A549 (cell line): Measurements from ENCODE around the gene SORCS3. TPM values are rescaled to one million over a fixed set of nuclear protein-coding genes. Genes with fewer than 3 reads are reported as not detected.

Experiments
- ATAC-seq, 2 experiments: fragments of 200-7000 bp in 1 of 2; fragments of >200 bp in 1 of 2; cut with Nextera tagmentation in 1 of 2; cut with Tn5 transposase in 1 of 2; 3 replicates each; pipeline versions ENCODE4 v1.8.0 to v1.9.1; 2018 to 2020; ENCODE audit warnings: mild to moderate bottlenecking in 1 of 2, moderate library complexity in 1 of 2
- CTCF ChIA-PET: fragments of 300-600 bp; sonication (Branson Sonifier 250); formaldehyde crosslinking; extraction: SDS; loops from one replicate; lab custom pipeline; 2021; ENCODE audit warnings: antibody characterized with exemption, inconsistent platforms; lab: Yijun Ruan, JAX
- POLR2A ChIA-PET: fragments of 350-600 bp; formaldehyde crosslinking; extraction: SDS; loops from one replicate; lab custom pipeline; 2021; ENCODE audit warnings: antibody characterized with exemption, inconsistent platforms; lab: Yijun Ruan, JAX
- DNase-seq, 2 experiments: peaks; one replicate each; pipeline versions ENCODE4 v3.0.0 to v3.0.0-alpha.2; 2011 to 2016; ENCODE audit warnings: low read depth in 1 of 2, low spot score in 1 of 2
- FAIRE-seq: peaks from 2 replicates; lab custom pipeline; 2011; peaks lifted over from hg19 to GRCh38; lab: Jason Lieb, UNC
- H3K27ac ChIP-seq, 2 experiments: fragments of >200 bp; sonication (Bioruptor Twin); formaldehyde crosslinking; 3 replicates each; pipeline ENCODE4 v1.5.1; 2016 to 2017
- H3K4me1 ChIP-seq: fragments of >200 bp; sonication (Bioruptor Twin); formaldehyde crosslinking; 3 replicates; pipeline ENCODE4 v1.6.1; 2016
- H3K4me2 ChIP-seq: fragments of >200 bp; sonication (Bioruptor Twin); formaldehyde crosslinking; 3 replicates; pipeline ENCODE4 v1.6.1; 2016
- H3K4me3 ChIP-seq: fragments of >200 bp; sonication (Bioruptor Twin); formaldehyde crosslinking; 3 replicates; pipeline ENCODE4 v1.5.1; 2016
- H3K9me3 ChIP-seq: fragments of >200 bp; sonication (Bioruptor Twin); formaldehyde crosslinking; 3 replicates; pipeline ENCODE4 v1.6.1; 2016
- CHD2 ChIP-seq: fragments of 150-350 bp; IDR thresholded peaks from 2 replicates; pipeline ENCODE4 v1.6.1; 2014; ENCODE audit warnings: low read length; ENCODE audit not compliant: partially characterized antibody
- CHD4 ChIP-seq: fragments of 200-600 bp; sonication (generic); IDR thresholded peaks from 2 replicates; pipeline ENCODE4 v1.6.1; 2016; ENCODE audit warnings: antibody characterized with exemption, mild to moderate bottlenecking, borderline replicate concordance
- EHF ChIP-seq: fragments of 250-450 bp; sonication (Bioruptor Pico); IDR thresholded peaks from 2 replicates; pipeline ENCODE4 v1.5.0; 2020; ENCODE audit warnings: mild to moderate bottlenecking
- EHMT2 ChIP-seq: fragments of 200-600 bp; sonication (generic); IDR thresholded peaks from 2 replicates; pipeline ENCODE4 v1.6.1; 2016; ENCODE audit warnings: antibody characterized with exemption, low read depth, mild to moderate bottlenecking, moderate library complexity
- FOSB ChIP-seq: fragments of 250-450 bp; sonication (Bioruptor Pico); IDR thresholded peaks from 2 replicates; pipeline ENCODE4 v1.5.0; 2020; ENCODE audit warnings: mild to moderate bottlenecking, moderate library complexity
- HDAC2 ChIP-seq: fragments of 200-600 bp; sonication (generic); IDR thresholded peaks from 2 replicates; pipeline ENCODE4 v1.6.1; 2016
- HOXA7 ChIP-seq: fragments of 250-450 bp; sonication (Bioruptor Pico); IDR thresholded peaks from 2 replicates; pipeline ENCODE4 v1.5.0; 2020; ENCODE audit warnings: mild to moderate bottlenecking, moderate library complexity
- HOXB13 ChIP-seq: fragments of 250-450 bp; sonication (Bioruptor Pico); IDR thresholded peaks from 2 replicates; pipeline ENCODE4 v1.5.0; 2020; ENCODE audit warnings: low read depth, mild to moderate bottlenecking, moderate library complexity
- JUNB ChIP-seq: fragments of >200 bp; sonication (Bioruptor Twin); formaldehyde crosslinking; IDR thresholded peaks from 2 replicates; pipeline ENCODE4 v1.6.1; 2016
- MAZ ChIP-seq: fragments of 150-350 bp; IDR thresholded peaks from 2 replicates; pipeline ENCODE4 v1.6.1; 2014; ENCODE audit warnings: antibody characterized with exemption, low read depth, low read length, borderline replicate concordance
- NFE2L2 ChIP-seq: fragments of 150-350 bp; conservative IDR thresholded peaks from 2 replicates; pipeline ENCODE4 v1.6.1; 2014; ENCODE audit warnings: low read length
- POLR2A ChIP-seq: IDR thresholded peaks from 2 replicates; pipeline ENCODE4 v1.6.1; 2012; ENCODE audit warnings: mild to moderate bottlenecking, low read length
- RAD21 ChIP-seq, 2 experiments: fragments of >200 bp in 1 of 2; sonication (Bioruptor Twin) in 1 of 2; formaldehyde crosslinking in 1 of 2; IDR thresholded peaks in 1 of 2; conservative IDR thresholded peaks in 1 of 2; 2 replicates in 1 of 2; 3 replicates in 1 of 2; pipeline ENCODE4 v1.6.1; 2012 to 2018; ENCODE audit warnings: inconsistent platforms in 1 of 2
- SMC3 ChIP-seq: fragments of >200 bp; sonication (Bioruptor Twin); formaldehyde crosslinking; IDR thresholded peaks from 3 replicates; pipeline ENCODE4 v1.6.1; 2018; ENCODE audit warnings: inconsistent platforms
- SREBF2 ChIP-seq: fragments of 450-650 bp; IDR thresholded peaks from 2 replicates; pipeline ENCODE4 v1.6.1; 2014; ENCODE audit warnings: mild to moderate bottlenecking, moderate library complexity
- TFCP2L1 ChIP-seq: fragments of 250-450 bp; sonication (Bioruptor Pico); IDR thresholded peaks from 2 replicates; pipeline ENCODE4 v1.5.0; 2021; ENCODE audit warnings: mild to moderate bottlenecking
- ZFP36 ChIP-seq: fragments of 450-650 bp; IDR thresholded peaks from 2 replicates; pipeline ENCODE4 v1.6.1; 2014; ENCODE audit warnings: borderline replicate concordance; ENCODE audit not compliant: partially characterized antibody
- ZSCAN20 ChIP-seq: fragments of 250-450 bp; sonication (Bioruptor Pico); IDR thresholded peaks from 2 replicates; pipeline ENCODE4 v1.8.0; 2022; ENCODE audit warnings: mild to moderate bottlenecking, moderate library complexity
- WGBS: methylation state at CpG from one replicate; pipeline ENCODE4 v1.1.6; 2017; ENCODE audit errors: missing lambda C conversion rate; 5-methylcytosine and 5-hydroxymethylcytosine counted together
- polyA plus RNA-seq, 4 experiments: library from polyadenylated mRNA; depleted of rRNA in 3 of 4; stranded (reverse); fragments of >200 nt; fragmentation: RNase III in 1 of 4; extraction: RNeasy Plus Mini Kit Qiagen cat#74134 plus additional on column Dnase treatment in 1 of 4; gene quantifications; 2 replicates in 3 of 4; 3 replicates in 1 of 4; pipeline ENCODE4 v1.2.3, GENCODE V29; 2011 to 2017
- TF ChIP-seq, protein P1 (sequence below): IDR thresholded peaks from 2 replicates; pipeline ENCODE4 v1.6.1; 2012; ENCODE audit warnings: low read depth, borderline replicate concordance
- TF ChIP-seq, protein P2 (sequence below): fragments of 250-450 bp; sonication (Bioruptor Pico); IDR thresholded peaks from 2 replicates; pipeline ENCODE4 v1.5.0; 2020; ENCODE audit warnings: low read depth, mild to moderate bottlenecking, moderate library complexity
- TF ChIP-seq, protein P3 (sequence below): fragments of >200 bp; sonication (Bioruptor Twin); formaldehyde crosslinking; IDR thresholded peaks from 3 replicates; pipeline ENCODE4 v1.5.1; 2016
- TF ChIP-seq, protein P4 (sequence below): fragments of 450-650 bp; IDR thresholded peaks from 2 replicates; pipeline ENCODE4 v1.6.1; 2014; ENCODE audit warnings: antibody characterized with exemption
- TF ChIP-seq, protein P5 (sequence below): fragments of 250-450 bp; sonication (Bioruptor Pico); IDR thresholded peaks from 2 replicates; pipeline ENCODE4 v1.5.0; 2021; ENCODE audit warnings: mild to moderate bottlenecking, moderate library complexity, borderline replicate concordance
- TF ChIP-seq, protein P6 (sequence below): IDR thresholded peaks from 2 replicates; pipeline ENCODE4 v1.6.1; 2012

The SORCS3 gene
- polyA plus RNA-seq, 2 of the 4 experiments (the other 2 are of a cell fraction) = not detected

DNA sequence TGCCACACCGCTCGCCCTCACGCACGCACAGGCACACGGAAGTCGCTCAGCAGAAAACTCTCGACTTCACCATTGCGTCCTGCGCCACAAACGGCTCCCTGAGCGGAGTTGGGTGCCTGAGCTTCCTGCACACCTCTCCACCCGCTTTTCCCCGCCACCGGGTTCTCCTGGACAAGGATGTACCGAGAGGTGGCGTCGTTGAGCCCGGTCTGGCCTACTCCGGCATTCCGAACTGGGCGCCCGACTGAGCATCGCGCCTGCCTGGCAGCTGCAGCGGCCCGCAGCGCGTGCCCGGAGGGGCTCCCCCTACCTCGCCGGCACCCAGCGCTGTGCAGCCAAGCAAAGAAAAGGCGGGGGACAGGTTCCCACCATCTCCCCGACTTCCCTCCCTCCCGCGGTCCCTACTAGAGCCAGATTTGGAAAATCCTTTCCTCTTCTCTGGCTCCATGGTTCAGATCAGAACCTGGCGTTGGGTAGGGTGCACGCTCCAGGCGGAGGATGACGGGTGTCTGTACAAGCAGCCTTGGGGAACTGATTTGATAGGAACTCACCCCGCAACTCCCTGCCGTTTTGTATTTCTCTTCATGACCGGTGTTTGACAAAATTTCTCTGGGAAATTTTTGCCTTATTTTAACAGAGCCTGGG lies 1.7 kb downstream of the SORCS3 start:
- Histone ChIP-seq H3K4me2 (peak overlapping the region; percentile 88), H3K27ac (no peak overlapping the region), H3K4me3 (peak overlapping the region; percentile 34), H3K4me1 (peaks cover 27% of the 10 kb centered on the region), H3K9me3 (no peaks in the 10 kb centered on the region)
- CTCF ChIA-PET = interaction anchor here (0.6 to 1.7 kb wide), 7 partner anchors 13 to 201 kb away, joined by 3 to 4 read pairs (median 4); no protein-coding TSS in a partner anchor
- POLR2A ChIA-PET = no interaction called here
- DNase-seq = peak; percentile 46 to 65
- ATAC-seq = peak; percentile 57 to 82; a peak in 5 of 6 replicates
- no peak for FAIRE-seq
- TF ChIP-seq RAD21 (conservative IDR thresholded peaks at IDR 0.05 in 1 of 2, IDR thresholded peaks at IDR 0.05 in 1 of 2) (peak; percentile 26 to 33; a peak in 1 of 5 replicates), POLR2A (no peak), ZFP36 (no peak), SREBF2 (no peak), HOXA7 (CRISPR knock-in tag) (no peak), CHD2 (no peak), FOSB (CRISPR knock-in tag) (no peak), CHD4 (no peak), JUNB (no peak), MAZ (no peak), EHF (CRISPR knock-in tag) (no peak), EHMT2 (no peak), HOXB13 (no peak), HDAC2 (no peak), TFCP2L1 (CRISPR knock-in tag) (no peak), NFE2L2 (no peak), ZSCAN20 (CRISPR knock-in tag) (no peak), SMC3 (peak; percentile 32; the same call in 2 of the 3 replicates)
- TF ChIP-seq, protein P1, sequence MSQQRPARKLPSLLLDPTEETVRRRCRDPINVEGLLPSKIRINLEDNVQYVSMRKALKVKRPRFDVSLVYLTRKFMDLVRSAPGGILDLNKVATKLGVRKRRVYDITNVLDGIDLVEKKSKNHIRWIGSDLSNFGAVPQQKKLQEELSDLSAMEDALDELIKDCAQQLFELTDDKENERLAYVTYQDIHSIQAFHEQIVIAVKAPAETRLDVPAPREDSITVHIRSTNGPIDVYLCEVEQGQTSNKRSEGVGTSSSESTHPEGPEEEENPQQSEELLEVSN = peak; percentile 78; the same call in 1 of the 2 replicates
- TF ChIP-seq, protein P2, sequence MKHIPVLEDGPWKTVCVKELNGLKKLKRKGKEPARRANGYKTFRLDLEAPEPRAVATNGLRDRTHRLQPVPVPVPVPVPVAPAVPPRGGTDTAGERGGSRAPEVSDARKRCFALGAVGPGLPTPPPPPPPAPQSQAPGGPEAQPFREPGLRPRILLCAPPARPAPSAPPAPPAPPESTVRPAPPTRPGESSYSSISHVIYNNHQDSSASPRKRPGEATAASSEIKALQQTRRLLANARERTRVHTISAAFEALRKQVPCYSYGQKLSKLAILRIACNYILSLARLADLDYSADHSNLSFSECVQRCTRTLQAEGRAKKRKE (CRISPR knock-in tag) = no peak
- TF ChIP-seq, protein P3, sequence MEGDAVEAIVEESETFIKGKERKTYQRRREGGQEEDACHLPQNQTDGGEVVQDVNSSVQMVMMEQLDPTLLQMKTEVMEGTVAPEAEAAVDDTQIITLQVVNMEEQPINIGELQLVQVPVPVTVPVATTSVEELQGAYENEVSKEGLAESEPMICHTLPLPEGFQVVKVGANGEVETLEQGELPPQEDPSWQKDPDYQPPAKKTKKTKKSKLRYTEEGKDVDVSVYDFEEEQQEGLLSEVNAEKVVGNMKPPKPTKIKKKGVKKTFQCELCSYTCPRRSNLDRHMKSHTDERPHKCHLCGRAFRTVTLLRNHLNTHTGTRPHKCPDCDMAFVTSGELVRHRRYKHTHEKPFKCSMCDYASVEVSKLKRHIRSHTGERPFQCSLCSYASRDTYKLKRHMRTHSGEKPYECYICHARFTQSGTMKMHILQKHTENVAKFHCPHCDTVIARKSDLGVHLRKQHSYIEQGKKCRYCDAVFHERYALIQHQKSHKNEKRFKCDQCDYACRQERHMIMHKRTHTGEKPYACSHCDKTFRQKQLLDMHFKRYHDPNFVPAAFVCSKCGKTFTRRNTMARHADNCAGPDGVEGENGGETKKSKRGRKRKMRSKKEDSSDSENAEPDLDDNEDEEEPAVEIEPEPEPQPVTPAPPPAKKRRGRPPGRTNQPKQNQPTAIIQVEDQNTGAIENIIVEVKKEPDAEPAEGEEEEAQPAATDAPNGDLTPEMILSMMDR = peak; percentile 40
- TF ChIP-seq, protein P4, sequence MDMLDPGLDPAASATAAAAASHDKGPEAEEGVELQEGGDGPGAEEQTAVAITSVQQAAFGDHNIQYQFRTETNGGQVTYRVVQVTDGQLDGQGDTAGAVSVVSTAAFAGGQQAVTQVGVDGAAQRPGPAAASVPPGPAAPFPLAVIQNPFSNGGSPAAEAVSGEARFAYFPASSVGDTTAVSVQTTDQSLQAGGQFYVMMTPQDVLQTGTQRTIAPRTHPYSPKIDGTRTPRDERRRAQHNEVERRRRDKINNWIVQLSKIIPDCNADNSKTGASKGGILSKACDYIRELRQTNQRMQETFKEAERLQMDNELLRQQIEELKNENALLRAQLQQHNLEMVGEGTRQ = no peak
- TF ChIP-seq, protein P5, sequence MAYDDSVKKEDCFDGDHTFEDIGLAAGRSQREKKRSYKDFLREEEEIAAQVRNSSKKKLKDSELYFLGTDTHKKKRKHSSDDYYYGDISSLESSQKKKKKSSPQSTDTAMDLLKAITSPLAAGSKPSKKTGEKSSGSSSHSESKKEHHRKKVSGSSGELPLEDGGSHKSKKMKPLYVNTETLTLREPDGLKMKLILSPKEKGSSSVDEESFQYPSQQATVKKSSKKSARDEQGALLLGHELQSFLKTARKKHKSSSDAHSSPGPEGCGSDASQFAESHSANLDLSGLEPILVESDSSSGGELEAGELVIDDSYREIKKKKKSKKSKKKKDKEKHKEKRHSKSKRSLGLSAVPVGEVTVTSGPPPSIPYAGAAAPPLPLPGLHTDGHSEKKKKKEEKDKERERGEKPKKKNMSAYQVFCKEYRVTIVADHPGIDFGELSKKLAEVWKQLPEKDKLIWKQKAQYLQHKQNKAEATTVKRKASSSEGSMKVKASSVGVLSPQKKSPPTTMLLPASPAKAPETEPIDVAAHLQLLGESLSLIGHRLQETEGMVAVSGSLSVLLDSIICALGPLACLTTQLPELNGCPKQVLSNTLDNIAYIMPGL (CRISPR knock-in tag) = no peak
- TF ChIP-seq, protein P6, sequence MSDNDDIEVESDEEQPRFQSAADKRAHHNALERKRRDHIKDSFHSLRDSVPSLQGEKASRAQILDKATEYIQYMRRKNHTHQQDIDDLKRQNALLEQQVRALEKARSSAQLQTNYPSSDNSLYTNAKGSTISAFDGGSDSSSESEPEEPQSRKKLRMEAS = peak; percentile 79
- TF ChIP-seq, all 56 proteins: peak for 5
- WGBS = 13% methylated on average over 29 of the region's 43 CpGs
